HG03103 (cell line): ENCODE measurements around the gene ZNF396.

Experiments
- ATAC-seq: cut with Tn5 transposase; IDR thresholded peaks from one replicate; pipeline ENCODE4 v1.9.1; 2021; ENCODE audit warnings: low read depth; ENCODE audit not compliant: unreplicated experiment

Gene ZNF396

GRCh38 chr18:35343488-35343935 is 33.6 kb downstream of the ZNF396 start:
- no peak for ATAC-seq

- ATAC-seq, result no peak
Observed at GRCh38 chr18:35337286-35337685, 39.9 kb downstream of the ZNF396 start.

GRCh38 chr18:35335866-35336265 is 41.3 kb downstream of the ZNF396 start:
- ATAC-seq, result no peak

- ATAC-seq, result no peak
Observed at GRCh38 chr18:35334821-35335220, 42.3 kb downstream of the ZNF396 start.

- no peak for ATAC-seq
Observed at GRCh38 chr18:35334212-35334611, 42.9 kb downstream of the ZNF396 start.

GRCh38 chr18:35331367-35332087 is 45.6 kb downstream of the ZNF396 start:
- no peak for ATAC-seq

GRCh38 chr18:35328868-35329267 is 48.3 kb downstream of the ZNF396 start:
- no peak for ATAC-seq

GRCh38 chr18:35326695-35327387 is 50.3 kb downstream of the ZNF396 start:
- no peak for ATAC-seq

GRCh38 chr18:35324926-35325655 is 52.0 kb downstream of the ZNF396 start:
- no peak for ATAC-seq

GRCh38 chr18:35322486-35323458 is 54.4 kb downstream of the ZNF396 start:
- ATAC-seq, result no peak
